ENCODE data around the gene RMDN3.

DNA sequence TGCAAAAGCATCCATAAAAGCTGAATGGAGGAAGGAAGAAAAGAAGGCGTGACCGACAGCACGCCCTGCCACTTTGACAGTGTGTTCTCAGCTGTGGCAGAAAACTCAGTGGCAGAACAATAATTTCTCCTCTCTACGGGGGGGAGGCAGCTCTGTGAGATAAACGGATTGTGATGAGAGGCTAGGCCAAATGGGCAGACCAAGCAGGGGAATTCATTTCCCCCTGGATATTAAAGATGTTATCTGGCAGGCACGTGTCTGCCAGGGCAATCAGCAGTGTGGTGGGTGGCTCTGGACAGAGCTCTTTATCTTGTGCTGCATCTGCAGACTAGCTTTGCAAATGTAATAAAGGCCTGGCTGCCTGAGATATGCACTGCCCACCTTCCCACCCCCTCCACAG lies 1.9 kb upstream of the RMDN3 start:
- TF ChIP-seq, protein P1, sequence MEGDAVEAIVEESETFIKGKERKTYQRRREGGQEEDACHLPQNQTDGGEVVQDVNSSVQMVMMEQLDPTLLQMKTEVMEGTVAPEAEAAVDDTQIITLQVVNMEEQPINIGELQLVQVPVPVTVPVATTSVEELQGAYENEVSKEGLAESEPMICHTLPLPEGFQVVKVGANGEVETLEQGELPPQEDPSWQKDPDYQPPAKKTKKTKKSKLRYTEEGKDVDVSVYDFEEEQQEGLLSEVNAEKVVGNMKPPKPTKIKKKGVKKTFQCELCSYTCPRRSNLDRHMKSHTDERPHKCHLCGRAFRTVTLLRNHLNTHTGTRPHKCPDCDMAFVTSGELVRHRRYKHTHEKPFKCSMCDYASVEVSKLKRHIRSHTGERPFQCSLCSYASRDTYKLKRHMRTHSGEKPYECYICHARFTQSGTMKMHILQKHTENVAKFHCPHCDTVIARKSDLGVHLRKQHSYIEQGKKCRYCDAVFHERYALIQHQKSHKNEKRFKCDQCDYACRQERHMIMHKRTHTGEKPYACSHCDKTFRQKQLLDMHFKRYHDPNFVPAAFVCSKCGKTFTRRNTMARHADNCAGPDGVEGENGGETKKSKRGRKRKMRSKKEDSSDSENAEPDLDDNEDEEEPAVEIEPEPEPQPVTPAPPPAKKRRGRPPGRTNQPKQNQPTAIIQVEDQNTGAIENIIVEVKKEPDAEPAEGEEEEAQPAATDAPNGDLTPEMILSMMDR (IDR thresholded peaks at IDR 0.05): no peak
- no peak for TF ChIP-seq POLR2A (IDR thresholded peaks at IDR 0.05)

Data from vagina (tissue), 2 donors.